Mucosa of descending colon (tissue), 3 donors: ENCODE data around the gene CSNK1E. TPM values are rescaled to one million over a fixed set of nuclear protein-coding genes. Genes with fewer than 3 reads are reported as not detected.

Experiments
- ATAC-seq: fragments of 200-7000 bp; cut with Tn5 transposase; one replicate; pipeline ENCODE4 v1.9.1; 2020; ENCODE audit warnings: mild to moderate bottlenecking, moderate library complexity
- DNase-seq, 3 donors: peaks; one replicate each; pipeline ENCODE4 v3.0.0-alpha.2; 2020
- H3K36me3 ChIP-seq: fragments of 200-600 bp; one replicate; pipeline ENCODE4 v1.8.0; 2021; ENCODE audit warnings: low read depth, mild to moderate bottlenecking
- H3K4me1 ChIP-seq: fragments of 200-600 bp; one replicate; pipeline ENCODE4 v1.8.0; 2021; ENCODE audit warnings: low read depth, mild to moderate bottlenecking
- H3K4me3 ChIP-seq: fragments of 200-600 bp; one replicate; pipeline ENCODE4 v1.8.0; 2021; ENCODE audit warnings: mild to moderate bottlenecking
- H3K9me3 ChIP-seq: fragments of 200-600 bp; one replicate; pipeline ENCODE4 v1.8.0; 2021; ENCODE audit warnings: mild to moderate bottlenecking
- intact Hi-C, 2 donors: fragments of 100-400 bp; cut with DNase I in 1 of 2; cut with micrococcal nuclease in 1 of 2; formaldehyde crosslinking; loops; one replicate each; pipeline versions ENCODE4 v1.11.0 to v1.11.1; 2022; cut with DNase I, micrococcal nuclease
- total RNA-seq, 3 donors: library from RNA; stranded (reverse); fragmentation: NEBNext Ultra II Directional in 2 of 3; extraction: Animal tissue kit (Norgen Biotek cat#: 25700) in 2 of 3; gene quantifications; one replicate each; pipeline versions ENCODE4 v1.2.1 to v1.2.4, GENCODE V29; 2021 to 2023
- TF ChIP-seq, protein P1 (sequence below): fragments of 200-600 bp; IDR thresholded peaks from one replicate; pipeline ENCODE4 v1.8.0; 2022; ENCODE audit warnings: antibody characterized with exemption, mild to moderate bottlenecking
- donor health status: DM: no; HTN: no; CAD: no; lungs with moderate emphysema.
- donor health status: DM: no; HTN: no; CAD: no.
- donor health status: DM: no; HTN: yes; CAD: no.

Gene CSNK1E
- total RNA-seq, 3 donors from 2014 or later: 87.8 to 100 (median 89.8) TPM

DNA sequence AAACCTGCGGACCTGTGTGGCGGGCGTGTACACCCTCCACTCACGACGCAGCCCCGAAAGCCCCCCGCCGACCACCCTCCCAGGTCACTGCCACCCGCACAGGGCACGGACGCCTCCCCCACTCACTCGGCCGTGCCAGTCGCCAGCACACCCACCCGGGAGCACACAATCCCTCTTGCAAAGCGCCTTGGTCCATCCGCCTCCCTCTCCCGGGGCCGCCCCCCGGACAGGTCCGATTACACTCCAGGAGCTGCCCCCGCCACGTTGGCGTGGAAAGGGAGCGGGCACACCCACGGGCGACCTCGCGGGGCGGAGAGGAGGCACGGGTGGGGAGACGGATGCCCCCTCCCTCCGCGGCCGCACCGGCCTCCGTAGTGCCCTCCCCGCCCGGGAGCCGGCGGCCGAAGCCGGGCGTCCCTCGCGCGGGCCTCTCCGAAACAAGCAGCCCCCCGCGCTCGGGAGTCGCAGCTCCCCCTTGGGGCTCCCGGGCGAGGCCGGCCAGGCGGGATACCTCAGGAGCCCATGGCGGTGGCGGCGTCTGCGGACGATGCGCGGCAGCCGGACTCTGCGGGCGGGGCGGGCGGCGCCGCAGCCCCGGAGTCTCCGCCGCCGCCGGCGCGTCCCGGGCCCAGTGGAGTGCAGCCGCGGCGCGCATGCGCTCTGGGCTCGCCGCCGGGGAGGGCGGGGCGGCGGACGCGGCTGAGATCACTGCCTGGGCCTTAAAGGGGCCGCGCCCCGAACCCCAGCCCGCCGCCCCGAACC lies 44.7 kb downstream of the CSNK1E start, which contains the start of gene TMEM184B:
Gene TMEM184B, minus strand, starts transcription at position 638 of the 762 bp plus-strand sequence. CDS start 25,049 bp downstream, outside the sequence.
- Histone ChIP-seq H3K9me3 (no peaks in the 10 kb centered on the region), H3K4me3 (peak within 1 kb of the TSS; percentile 54), H3K36me3 (no peaks in the 10 kb centered on the region), H3K4me1 (peaks cover 7% of the 10 kb centered on the region)
- TF ChIP-seq, protein P1, sequence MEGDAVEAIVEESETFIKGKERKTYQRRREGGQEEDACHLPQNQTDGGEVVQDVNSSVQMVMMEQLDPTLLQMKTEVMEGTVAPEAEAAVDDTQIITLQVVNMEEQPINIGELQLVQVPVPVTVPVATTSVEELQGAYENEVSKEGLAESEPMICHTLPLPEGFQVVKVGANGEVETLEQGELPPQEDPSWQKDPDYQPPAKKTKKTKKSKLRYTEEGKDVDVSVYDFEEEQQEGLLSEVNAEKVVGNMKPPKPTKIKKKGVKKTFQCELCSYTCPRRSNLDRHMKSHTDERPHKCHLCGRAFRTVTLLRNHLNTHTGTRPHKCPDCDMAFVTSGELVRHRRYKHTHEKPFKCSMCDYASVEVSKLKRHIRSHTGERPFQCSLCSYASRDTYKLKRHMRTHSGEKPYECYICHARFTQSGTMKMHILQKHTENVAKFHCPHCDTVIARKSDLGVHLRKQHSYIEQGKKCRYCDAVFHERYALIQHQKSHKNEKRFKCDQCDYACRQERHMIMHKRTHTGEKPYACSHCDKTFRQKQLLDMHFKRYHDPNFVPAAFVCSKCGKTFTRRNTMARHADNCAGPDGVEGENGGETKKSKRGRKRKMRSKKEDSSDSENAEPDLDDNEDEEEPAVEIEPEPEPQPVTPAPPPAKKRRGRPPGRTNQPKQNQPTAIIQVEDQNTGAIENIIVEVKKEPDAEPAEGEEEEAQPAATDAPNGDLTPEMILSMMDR: no peak
- DNase-seq (peak; percentile 79 to 89 (median 82)), ATAC-seq (peak; percentile 95)
- intact Hi-C loops: no loop called here

DNA sequence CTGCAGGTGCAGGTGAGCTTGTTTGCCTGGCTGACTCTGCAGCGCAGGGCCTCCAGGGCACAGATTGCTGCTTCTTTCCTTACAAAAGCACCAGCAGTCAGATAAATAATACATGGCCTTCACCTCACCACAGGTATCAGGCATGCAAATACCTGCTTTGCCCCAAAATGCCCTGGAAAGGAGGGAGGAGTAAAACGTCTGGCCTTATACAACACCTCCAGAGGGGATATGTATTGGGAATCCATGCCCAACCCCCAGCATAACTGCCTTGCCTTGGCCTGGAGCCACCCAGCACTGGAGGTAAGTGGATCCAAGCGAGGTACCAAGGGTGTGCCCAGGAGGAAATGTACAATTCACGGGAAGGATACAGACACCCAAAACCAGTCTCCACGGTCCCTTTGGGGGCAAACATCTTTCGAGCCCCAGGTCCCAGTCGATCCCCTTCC lies 45.3 kb downstream of the CSNK1E start:
- intact Hi-C loops: no loop called here
- H3K4me3 ChIP-seq: peak overlapping the region; percentile 54
- H3K4me1 ChIP-seq: peaks cover 9% of the 10 kb centered on the region
- ATAC-seq: peak; percentile 72
- no peaks in the 10 kb centered on the region for H3K9me3 ChIP-seq
- TF ChIP-seq, protein P1: no peak
- H3K36me3 ChIP-seq: no peaks in the 10 kb centered on the region
- DNase-seq: peak in 2 of 3 donors; percentile 75 to 77

DNA sequence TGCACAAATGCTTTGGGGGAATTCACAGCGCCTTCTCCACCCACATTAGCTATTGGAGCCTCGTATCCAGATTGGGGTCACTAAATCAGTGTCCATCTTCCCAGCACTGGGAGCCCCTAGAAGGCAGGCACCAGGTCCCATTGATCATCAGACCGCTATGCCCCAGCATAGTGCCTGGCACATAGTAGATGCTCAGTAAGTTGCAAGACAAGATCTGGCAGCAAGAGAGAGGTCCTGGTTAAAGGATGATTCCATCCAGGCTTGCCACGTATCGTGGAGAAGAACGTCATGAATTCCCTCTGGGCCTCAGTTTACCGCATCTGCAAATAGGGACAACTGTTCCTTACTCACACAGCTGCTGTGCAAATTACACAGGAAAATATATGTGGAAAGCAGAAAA lies 46.1 kb downstream of the CSNK1E start:
- intact Hi-C loops: no loop called here

DNA sequence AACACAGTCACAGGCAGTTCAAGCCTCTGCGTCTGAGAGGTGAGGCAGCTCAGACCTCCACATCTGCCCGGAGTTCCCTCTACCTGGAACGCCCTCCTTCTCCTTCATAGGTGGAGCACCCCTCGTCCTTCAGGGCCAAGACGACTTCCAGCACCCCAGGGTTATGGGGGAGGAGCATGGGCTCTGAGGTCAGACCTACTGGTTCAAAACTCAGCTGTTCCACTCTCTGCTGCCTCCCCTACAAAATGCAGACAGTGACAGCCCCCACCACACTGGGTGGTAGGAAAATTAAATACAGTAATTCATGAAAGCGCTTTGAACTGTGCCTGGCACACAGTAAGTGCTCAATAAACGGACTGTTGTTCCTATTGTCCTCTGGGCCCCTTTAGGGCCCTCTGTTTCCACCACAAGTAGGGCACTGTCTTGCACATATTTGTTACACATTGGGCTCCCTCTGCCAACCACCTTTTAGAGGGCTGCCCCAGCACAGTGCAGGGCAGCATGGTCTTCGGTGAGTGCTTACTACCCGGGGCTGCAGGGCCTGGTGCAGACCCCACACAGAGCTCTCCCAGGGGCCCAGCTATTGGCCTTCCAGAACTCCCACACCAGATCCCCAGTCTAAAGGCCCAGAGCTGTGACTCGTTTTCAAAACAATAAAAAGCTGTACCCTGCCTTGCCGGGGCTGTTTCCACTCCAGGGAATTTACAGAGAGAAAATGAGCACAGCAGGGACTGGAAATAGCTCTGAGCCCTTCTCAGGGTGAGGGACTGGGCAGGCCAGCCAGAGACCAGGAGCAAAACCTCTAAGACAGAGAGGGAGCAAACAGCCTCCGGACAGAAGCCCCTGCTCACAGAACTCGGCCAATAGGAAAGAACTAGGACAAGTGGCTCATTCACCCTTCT lies 46.9 kb downstream of the CSNK1E start:
- Histone ChIP-seq H3K9me3 (no peaks in the 10 kb centered on the region), H3K4me3 (no peak overlapping the region), H3K4me1 (peaks cover 17% of the 10 kb centered on the region), H3K36me3 (no peaks in the 10 kb centered on the region)
- TF ChIP-seq, protein P1: no peak
- DNase-seq: no peak
- no peak for ATAC-seq
- intact Hi-C loops: no loop called here

More for the DNA sequence above, 46.1 kb downstream of the CSNK1E start:
- Histone ChIP-seq H3K36me3 (no peaks in the 10 kb centered on the region), H3K4me3 (no peak overlapping the region), H3K4me1 (peaks cover 17% of the 10 kb centered on the region), H3K9me3 (no peaks in the 10 kb centered on the region)
- ATAC-seq: no peak
- DNase-seq: no peak
- TF ChIP-seq, protein P1: no peak

DNA sequence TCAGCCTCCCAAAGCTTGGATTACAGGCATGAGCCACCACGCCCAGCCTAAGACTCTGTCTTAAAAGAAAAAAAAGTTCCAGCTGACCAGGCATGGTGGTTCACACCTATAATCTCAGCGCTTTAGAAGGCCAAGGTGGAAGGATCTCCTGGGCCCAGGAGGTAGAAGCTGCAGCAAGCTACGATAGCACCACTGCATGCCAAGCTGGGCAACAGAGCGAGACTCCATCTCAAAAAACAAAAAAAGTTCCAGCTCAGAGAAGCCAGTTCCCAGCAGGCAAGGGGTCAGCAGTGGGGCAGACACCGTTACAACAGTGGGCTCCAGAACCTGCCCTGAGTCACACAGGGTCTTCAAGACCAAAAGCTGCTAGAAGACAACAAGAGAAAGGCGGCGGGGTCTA lies 47.8 kb downstream of the CSNK1E start:
- H3K36me3 ChIP-seq: no peaks in the 10 kb centered on the region
- intact Hi-C loops: no loop called here
- DNase-seq (no peak), ATAC-seq (no peak)
- TF ChIP-seq, protein P1: no peak
- H3K9me3 ChIP-seq: no peaks in the 10 kb centered on the region
- no peak overlapping the region for H3K4me3 ChIP-seq
- peaks cover 17% of the 10 kb centered on the region for H3K4me1 ChIP-seq
